ENCODE measurements around the gene ATG9A.

ATG9A gene

DNA sequence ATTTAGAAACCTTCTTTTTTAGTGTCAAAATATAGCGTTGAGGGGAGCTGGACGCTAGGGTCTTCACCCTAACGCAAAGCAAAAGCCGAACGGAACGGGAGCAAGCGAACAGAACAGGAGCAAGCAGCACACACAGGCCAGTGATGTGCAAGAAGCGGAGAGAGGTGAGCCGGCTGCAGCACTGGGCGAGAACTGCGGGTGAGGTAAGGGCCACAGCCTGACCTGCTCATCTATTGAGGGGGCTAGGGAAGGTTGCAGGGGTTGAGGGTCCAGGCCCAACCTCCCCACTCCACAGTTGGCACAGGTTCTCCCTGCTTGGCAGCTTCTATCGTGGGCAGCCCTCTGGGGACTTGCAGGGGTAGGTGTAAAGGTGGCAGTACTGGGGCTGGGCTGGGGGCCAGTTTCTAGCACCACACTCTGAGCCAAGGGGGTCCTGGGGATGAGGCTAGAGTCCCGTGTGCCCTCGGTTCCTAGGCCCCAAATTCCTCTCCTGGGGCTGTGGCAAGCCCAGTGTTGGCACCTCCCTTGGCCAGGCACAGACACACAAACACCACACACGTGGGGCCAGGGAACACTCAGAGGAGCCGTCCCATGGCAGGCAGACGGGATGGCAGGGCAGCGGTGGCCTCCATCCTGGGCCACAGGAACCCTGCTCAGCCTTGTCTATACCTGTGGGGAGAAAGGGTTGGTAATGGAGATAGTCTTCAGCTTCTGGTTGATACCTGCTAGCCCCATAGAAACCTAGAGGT is 9.5 kb downstream of the ATG9A start:
- no peak for DNase-seq

DNA sequence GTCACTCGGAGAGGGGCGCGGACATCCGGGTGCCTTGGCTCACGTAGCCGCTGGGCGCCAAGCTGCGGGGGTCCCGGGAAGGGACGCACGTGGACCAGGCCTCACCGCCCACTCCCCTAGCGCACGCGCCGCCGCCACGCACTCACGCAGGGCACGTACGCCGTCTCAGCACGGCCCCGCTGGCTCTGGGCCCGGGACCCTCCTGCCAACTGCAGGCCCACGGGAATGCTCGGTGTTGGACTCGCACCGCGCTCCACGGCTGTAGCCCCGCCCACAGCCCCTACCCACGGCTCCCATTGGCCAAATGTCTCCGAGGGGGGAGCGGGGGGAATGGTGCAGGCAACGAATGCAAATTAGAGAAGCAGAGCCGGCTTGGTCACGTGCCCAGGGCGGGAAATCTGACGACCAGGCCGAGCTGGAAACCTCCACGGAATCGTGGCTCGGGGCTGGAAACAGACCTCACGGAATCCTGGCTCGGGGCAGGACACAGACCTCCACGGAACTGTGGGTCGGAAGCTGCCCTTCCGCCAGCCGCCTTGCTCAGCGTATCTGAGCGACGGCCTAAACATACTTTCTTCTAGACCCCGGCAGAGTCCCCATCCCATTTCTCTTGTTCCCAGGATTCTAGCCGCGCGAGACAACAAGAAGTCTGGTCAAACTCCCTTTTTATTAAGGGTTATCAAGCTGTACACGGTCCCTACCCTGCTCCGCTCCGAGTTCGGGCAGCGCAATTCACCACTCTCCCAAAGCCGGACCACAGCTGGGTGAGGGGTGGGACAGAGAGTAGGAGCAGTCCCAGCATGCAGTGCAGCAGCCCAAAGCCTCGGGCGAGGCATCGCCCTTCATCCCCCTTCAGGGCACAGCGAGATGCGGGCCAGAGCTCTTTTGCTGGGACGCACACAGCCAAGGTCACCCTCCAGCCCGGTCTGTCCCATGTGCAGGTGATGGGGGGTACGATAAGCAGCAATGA is 10.4 kb downstream of the ATG9A start, which contains the start of gene ABCB6:
Gene ABCB6 (minus strand): TSS at position 227 of the 970 bp plus-strand sequence. CDS start 285 bp downstream, outside the sequence.
- peak; percentile 95 for DNase-seq

DNA sequence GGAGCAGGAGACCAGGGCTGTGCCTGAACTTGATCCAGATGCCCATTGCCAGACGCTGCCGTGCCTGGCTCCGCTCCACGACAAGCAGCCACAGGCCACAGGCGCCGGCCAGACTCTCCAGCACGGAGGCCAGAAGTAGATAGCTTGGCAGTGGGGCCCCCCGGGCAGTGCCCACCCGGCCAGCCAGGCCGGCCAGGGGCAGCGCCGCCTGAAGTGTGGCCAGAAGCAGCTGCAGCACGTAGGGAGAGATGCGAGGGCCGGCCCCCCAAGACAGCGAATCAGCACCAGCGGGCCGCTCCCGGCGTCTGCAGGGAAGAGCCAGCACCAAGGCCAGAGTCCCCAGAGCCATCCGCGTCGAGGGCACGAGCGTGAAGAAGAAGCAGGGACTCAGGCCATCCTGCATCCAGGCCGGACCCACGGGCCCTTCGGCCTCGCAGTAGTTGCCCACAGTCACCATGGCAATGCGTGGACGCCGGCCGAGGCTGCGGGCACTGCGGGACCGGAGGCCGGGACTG is 11.2 kb downstream of the ATG9A start:
- peak; percentile 77 for DNase-seq

DNA sequence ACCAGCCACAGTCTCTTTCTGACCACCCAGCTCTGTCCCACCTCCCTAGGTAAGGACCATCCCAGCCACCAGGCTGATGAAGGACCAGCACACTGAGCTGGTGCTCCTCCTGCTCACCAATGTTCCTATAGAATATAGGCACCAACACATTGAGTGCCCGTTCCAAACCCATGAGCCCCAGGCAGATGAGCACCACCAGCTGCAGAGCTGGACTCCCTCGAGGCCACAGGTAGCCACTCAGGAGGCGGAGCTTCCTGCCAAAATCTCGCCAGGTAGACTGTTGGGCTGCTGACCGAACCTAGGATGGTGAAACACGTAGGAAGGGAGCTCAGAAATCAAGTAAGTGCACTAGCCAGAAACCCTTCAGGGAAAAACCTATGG is 12.9 kb downstream of the ATG9A start:
- DNase-seq: no peak

- DNase-seq: no peak
Measured at GRCh38 chr2:219215871-219216534, 13.4 kb downstream of the ATG9A start.

DNA sequence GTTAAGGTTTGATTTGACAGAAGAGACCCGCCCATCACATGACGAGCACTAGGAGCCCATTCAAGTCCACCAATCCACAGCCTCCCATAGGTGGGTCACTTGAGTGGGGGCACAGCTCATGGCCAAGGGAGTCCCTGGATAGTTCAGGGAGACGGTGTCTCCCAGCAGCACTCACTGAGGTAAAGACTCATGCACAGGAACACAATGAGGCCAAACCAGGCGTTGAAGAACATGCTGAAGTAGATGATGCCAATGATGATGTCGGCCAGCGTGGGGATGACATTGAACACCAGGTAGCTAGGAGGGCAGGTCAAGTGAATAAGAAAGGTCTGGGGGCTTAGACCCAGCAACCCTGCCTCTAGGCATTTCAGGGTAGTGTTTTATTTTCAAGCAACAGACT is 14.7 kb downstream of the ATG9A start:
- DNase-seq: no peak

GRCh38 chr2:219214141-219214540 is 15.3 kb downstream of the ATG9A start:
- no peak for DNase-seq

- no peak for DNase-seq
Measured at GRCh38 chr2:219213486-219214071, 15.9 kb downstream of the ATG9A start.

- DNase-seq: no peak
Measured at GRCh38 chr2:219213026-219213415, 16.4 kb downstream of the ATG9A start.

DNA sequence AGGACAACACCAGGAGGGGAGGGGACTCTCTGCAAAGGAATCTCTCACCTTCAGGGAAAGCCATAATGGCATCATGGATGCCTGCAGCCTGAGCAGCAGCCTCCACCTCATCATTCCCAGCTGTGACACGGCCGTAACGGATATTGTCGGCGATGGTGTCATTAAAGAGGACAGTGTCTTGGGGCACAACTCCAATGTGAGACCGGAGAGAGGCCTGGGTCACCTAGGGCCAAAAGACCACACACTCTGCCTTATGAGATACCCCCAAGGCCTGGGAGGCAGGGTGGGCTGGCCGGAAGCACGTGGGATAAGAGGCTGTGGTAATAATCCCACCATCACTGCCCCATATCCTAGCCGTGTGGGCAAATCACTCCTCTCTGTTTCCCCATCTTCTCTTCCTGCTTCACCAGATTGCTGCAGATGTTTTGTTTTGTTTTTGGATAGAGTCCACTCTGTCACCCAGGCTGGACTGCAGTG is 18.5 kb downstream of the ATG9A start:
- no peak for DNase-seq

GRCh38 chr2:219210196-219210885 is 19.1 kb downstream of the ATG9A start:
- DNase-seq: no peak

- no peak for DNase-seq
Measured at GRCh38 chr2:219209236-219210195, 19.9 kb downstream of the ATG9A start.

GRCh38 chr2:219207884-219208740 is 21.3 kb downstream of the ATG9A start:
- peak; percentile 34 for DNase-seq

- DNase-seq: no peak
Measured at GRCh38 chr2:219207134-219207883, 22.1 kb downstream of the ATG9A start.

- peak; percentile 94 for DNase-seq
Measured at GRCh38 chr2:219206328-219207133, 22.9 kb downstream of the ATG9A start, which contains the start of gene ZFAND2B. ZFAND2B (plus strand) TSS chr2:219206782; CDS start chr2:219206988, 206 bp downstream.

- no peak for DNase-seq
Measured at GRCh38 chr2:219205981-219206327, 23.5 kb downstream of the ATG9A start.

GRCh38 chr2:219205165-219205538 is 24.3 kb downstream of the ATG9A start:
- no peak for DNase-seq

Data from fibroblast of skin of right biceps (primary cell).